GM19395 (cell line): ENCODE results near the gene FGFR2.

ENCODE experiments used
- ATAC-seq: cut with Tn5 transposase; IDR thresholded peaks from one replicate; pipeline ENCODE4 v1.9.1; 2021; ENCODE audit warnings: mild to moderate bottlenecking, moderate library complexity; ENCODE audit not compliant: unreplicated experiment

Gene FGFR2

GRCh38 chr10:121500701-121501332, 97.4 kb downstream of the FGFR2 start:
- ATAC-seq = no peak

GRCh38 chr10:121497513-121498470, 100.5 kb downstream of the FGFR2 start:
- no peak for ATAC-seq

- ATAC-seq = no peak
These were observed 102.5 kb downstream of the FGFR2 start for GRCh38 chr10:121495719-121496118.

- no peak for ATAC-seq
These were observed 103.9 kb downstream of the FGFR2 start for GRCh38 chr10:121494296-121494695.

GRCh38 chr10:121493521-121493920, 104.7 kb downstream of the FGFR2 start:
- ATAC-seq = no peak

- ATAC-seq = no peak
These were observed 107.2 kb downstream of the FGFR2 start for GRCh38 chr10:121490871-121491519.

- ATAC-seq = no peak
These were observed 112.7 kb downstream of the FGFR2 start for GRCh38 chr10:121485436-121486139.

- no peak for ATAC-seq
These were observed 113.4 kb downstream of the FGFR2 start for GRCh38 chr10:121484816-121485215.

GRCh38 chr10:121484401-121484800, 113.8 kb downstream of the FGFR2 start:
- ATAC-seq = no peak

- no peak for ATAC-seq
These were observed 117.1 kb downstream of the FGFR2 start for GRCh38 chr10:121481180-121481579.

- ATAC-seq = no peak
These were observed 119.7 kb downstream of the FGFR2 start for GRCh38 chr10:121478556-121478955.

GRCh38 chr10:121469797-121470606, 128.2 kb downstream of the FGFR2 start:
- no peak for ATAC-seq

GRCh38 chr10:121468726-121469125, 129.5 kb downstream of the FGFR2 start:
- no peak for ATAC-seq

- no peak for ATAC-seq
These were observed 131.8 kb downstream of the FGFR2 start for GRCh38 chr10:121466424-121466823.

- ATAC-seq = no peak
These were observed 133.0 kb downstream of the FGFR2 start for GRCh38 chr10:121465215-121465614.

GRCh38 chr10:121464517-121464916, 133.7 kb downstream of the FGFR2 start:
- ATAC-seq = no peak

GRCh38 chr10:121462955-121463354, 135.3 kb downstream of the FGFR2 start:
- no peak for ATAC-seq

- no peak for ATAC-seq
These were observed 136.0 kb downstream of the FGFR2 start for GRCh38 chr10:121462281-121462680.

GRCh38 chr10:121461307-121461706, 136.9 kb downstream of the FGFR2 start:
- ATAC-seq = no peak

GRCh38 chr10:121460733-121461132, 137.5 kb downstream of the FGFR2 start:
- no peak for ATAC-seq
